ENCODE results near the gene DYNLRB1. TPM values are rescaled to one million over a fixed set of nuclear protein-coding genes. Genes with fewer than 3 reads are reported as not detected.

DYNLRB1 gene
- total and polyA plus RNA-seq, 9 of the 15 experiments (the other 6 are each of a cell fraction or from before 2014, with no cell fraction given) = 48.7 to 358 (median 121) TPM

DNA sequence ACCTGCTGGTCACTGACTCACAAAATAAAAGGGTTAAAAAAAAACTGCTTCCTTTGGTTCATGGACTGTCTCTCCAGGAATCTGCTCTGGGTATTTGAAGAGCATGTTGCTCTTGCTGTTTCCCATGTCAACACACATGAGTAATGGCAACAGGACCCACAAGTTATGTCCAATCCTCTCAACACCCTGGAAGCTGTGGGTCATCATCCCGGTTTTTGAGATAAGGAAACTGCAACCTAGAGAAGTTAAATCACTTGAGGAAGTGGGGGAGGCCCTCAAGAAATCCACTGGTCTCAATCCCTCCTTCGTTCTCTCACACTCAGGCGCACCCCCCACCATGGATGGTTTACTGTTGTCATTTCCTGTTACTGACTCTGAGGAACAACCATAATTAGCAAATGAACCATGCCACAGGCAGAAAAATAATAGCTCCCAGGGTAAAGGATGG lies 54.7 kb downstream of the DYNLRB1 start (continued):
- TF ChIP-seq PML (IDR thresholded peaks at IDR 0.05; ENCODE audit: low read length) = peak; percentile 41; the same call in 1 of the 2 replicates
- TF ChIP-seq TARDBP (IDR thresholded peaks at IDR 0.05) = no peak
- TF ChIP-seq ESRRB (CRISPR knock-in tag; IDR thresholded peaks at IDR 0.05; ENCODE audit: borderline replicate concordance) = no peak
- TF ChIP-seq PRDM10 (IDR thresholded peaks at IDR 0.05; ENCODE audit: partially characterized antibody) = peak; percentile 44
- TF ChIP-seq TAF7 (tag; IDR thresholded peaks at IDR 0.05) = no peak
- no peak for TF ChIP-seq CREBBP (IDR thresholded peaks at IDR 0.05; ENCODE audit: low read depth, low read length)
- TF ChIP-seq XRCC4 (IDR thresholded peaks at IDR 0.05; ENCODE audit: extremely low read depth, insufficient read depth, insufficient read length) = no peak
- TF ChIP-seq MYC (IDR thresholded peaks at IDR 0.05; ENCODE audit: low read depth, low read length) = no peak
- no peak for TF ChIP-seq MYC (CRISPR knock-in tag; IDR thresholded peaks at IDR 0.05; ENCODE audit: borderline replicate concordance, low read depth)
- no peak for TF ChIP-seq C11orf30 (IDR thresholded peaks at IDR 0.05; ENCODE audit: low read depth)
- peak; percentile 60; the same call in 1 of the 2 replicates for TF ChIP-seq ZNF175 (CRISPR knock-in tag; IDR thresholded peaks at IDR 0.05; ENCODE audit: low read depth)
- TF ChIP-seq HMBOX1 (IDR thresholded peaks at IDR 0.05) = peak; percentile 78
- TF ChIP-seq LEF1 (IDR thresholded peaks at IDR 0.05) = peak; percentile 81; the same call in 1 of the 2 replicates
- no peak for TF ChIP-seq POLR2B (IDR thresholded peaks at IDR 0.05; ENCODE audit: low read depth, partially characterized antibody)
- TF ChIP-seq RCOR1 (IDR thresholded peaks at IDR 0.05; ENCODE audit: borderline replicate concordance in 1 of 2, low read depth in 2 of 2, low read length in 2 of 2) = peak in 1 of 2 experiments; percentile 87; a peak in 2 of 4 replicates
- TF ChIP-seq EHMT2 (IDR thresholded peaks at IDR 0.05) = peak; percentile 46; the same call in 1 of the 2 replicates
- TF ChIP-seq TAF9B (IDR thresholded peaks at IDR 0.05; ENCODE audit: partially characterized antibody) = no peak
- TF ChIP-seq, protein P1, sequence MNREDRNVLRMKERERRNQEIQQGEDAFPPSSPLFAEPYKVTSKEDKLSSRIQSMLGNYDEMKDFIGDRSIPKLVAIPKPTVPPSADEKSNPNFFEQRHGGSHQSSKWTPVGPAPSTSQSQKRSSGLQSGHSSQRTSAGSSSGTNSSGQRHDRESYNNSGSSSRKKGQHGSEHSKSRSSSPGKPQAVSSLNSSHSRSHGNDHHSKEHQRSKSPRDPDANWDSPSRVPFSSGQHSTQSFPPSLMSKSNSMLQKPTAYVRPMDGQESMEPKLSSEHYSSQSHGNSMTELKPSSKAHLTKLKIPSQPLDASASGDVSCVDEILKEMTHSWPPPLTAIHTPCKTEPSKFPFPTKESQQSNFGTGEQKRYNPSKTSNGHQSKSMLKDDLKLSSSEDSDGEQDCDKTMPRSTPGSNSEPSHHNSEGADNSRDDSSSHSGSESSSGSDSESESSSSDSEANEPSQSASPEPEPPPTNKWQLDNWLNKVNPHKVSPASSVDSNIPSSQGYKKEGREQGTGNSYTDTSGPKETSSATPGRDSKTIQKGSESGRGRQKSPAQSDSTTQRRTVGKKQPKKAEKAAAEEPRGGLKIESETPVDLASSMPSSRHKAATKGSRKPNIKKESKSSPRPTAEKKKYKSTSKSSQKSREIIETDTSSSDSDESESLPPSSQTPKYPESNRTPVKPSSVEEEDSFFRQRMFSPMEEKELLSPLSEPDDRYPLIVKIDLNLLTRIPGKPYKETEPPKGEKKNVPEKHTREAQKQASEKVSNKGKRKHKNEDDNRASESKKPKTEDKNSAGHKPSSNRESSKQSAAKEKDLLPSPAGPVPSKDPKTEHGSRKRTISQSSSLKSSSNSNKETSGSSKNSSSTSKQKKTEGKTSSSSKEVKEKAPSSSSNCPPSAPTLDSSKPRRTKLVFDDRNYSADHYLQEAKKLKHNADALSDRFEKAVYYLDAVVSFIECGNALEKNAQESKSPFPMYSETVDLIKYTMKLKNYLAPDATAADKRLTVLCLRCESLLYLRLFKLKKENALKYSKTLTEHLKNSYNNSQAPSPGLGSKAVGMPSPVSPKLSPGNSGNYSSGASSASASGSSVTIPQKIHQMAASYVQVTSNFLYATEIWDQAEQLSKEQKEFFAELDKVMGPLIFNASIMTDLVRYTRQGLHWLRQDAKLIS (CRISPR knock-in tag; IDR thresholded peaks at IDR 0.05) = no peak

Data from K562 (cell line).